SK-N-SH (cell line): ENCODE results near the gene PLEKHM3. TPM values are rescaled to one million over a fixed set of nuclear protein-coding genes. Genes with fewer than 3 reads are reported as not detected.

Source experiments
- CTCF ChIA-PET: fragments of 300-600, 350-600 bp; formaldehyde crosslinking; extraction: SDS; loops from one replicate; lab custom pipeline; 2021; lab: Yijun Ruan, JAX
- POLR2A ChIA-PET: fragments of 350-600 bp; sonication (Branson Sonifier 250); formaldehyde crosslinking; extraction: SDS; loops from one replicate; lab custom pipeline; 2020; ENCODE audit warnings: antibody characterized with exemption, inconsistent platforms; lab: Yijun Ruan, JAX
- DNase-seq: peaks from one replicate; pipeline ENCODE4 v3.0.0; 2012
- H2AFZ ChIP-seq: fragments of 200-600 bp; sonication (generic); 2 replicates; pipeline ENCODE4 v1.8.1; 2016; ENCODE audit warnings: antibody characterized with exemption, mild to moderate bottlenecking, low read depth
- H3F3A ChIP-seq: fragments of 200-600 bp; sonication (generic); replicated peaks from 2 replicates; pipeline ENCODE3; 2016; ENCODE audit warnings: antibody characterized with exemption, mild to moderate bottlenecking; ENCODE audit not compliant: insufficient read depth
- H3K27ac ChIP-seq, 2 experiments: fragments of 200-500 bp in 1 of 2; fragments of 200-600 bp in 1 of 2; sonication (Bioruptor generic) in 1 of 2; sonication (generic), shearing (Covaris generic) in 1 of 2; 2 replicates each; pipeline versions ENCODE4 v1.5.1 to v1.6.1; 2014 to 2016; ENCODE audit warnings: low read depth in 2 of 2, inconsistent platforms in 1 of 2, low read length in 1 of 2, mild to moderate bottlenecking in 1 of 2, mixed read lengths in 1 of 2
- H3K27me3 ChIP-seq: fragments of 200-600 bp; sonication (generic), shearing (Covaris generic); 2 replicates; pipeline ENCODE4 v1.6.1; 2016; ENCODE audit warnings: mixed run types; ENCODE audit not compliant: insufficient read depth
- H3K36me3 ChIP-seq, 2 experiments: fragments of 200-500 bp in 1 of 2; fragments of 200-600 bp in 1 of 2; sonication (Bioruptor generic) in 1 of 2; sonication (generic) in 1 of 2; replicated peaks in 1 of 2; 2 replicates each; pipeline versions ENCODE3 to v1.5.1; 2014 to 2016; ENCODE audit warnings: low read length in 1 of 2, mild to moderate bottlenecking in 1 of 2; ENCODE audit not compliant: insufficient read depth in 2 of 2, control insufficient read depth in 1 of 2
- H3K4me1 ChIP-seq, 2 experiments: fragments of 200-500 bp in 1 of 2; fragments of 200-600 bp in 1 of 2; sonication (Bioruptor generic) in 1 of 2; sonication (generic), shearing (Covaris generic) in 1 of 2; 2 replicates each; pipeline versions ENCODE4 v1.5.1 to v1.6.1; 2014 to 2016; ENCODE audit warnings: low read depth in 1 of 2, low read length in 1 of 2, mixed run types in 1 of 2; ENCODE audit not compliant: insufficient read depth in 2 of 2, control insufficient read depth in 1 of 2
- H3K4me2 ChIP-seq: fragments of 200-600 bp; sonication (generic), shearing (Covaris generic); 2 replicates; pipeline ENCODE4 v1.6.1; 2017; ENCODE audit warnings: mixed run types
- H3K4me3 ChIP-seq, 2 experiments: fragments of 200-500 bp in 1 of 2; fragments of 200-600 bp in 1 of 2; sonication (Bioruptor generic) in 1 of 2; sonication (generic), shearing (Covaris generic) in 1 of 2; 2 replicates each; pipeline versions ENCODE4 v1.5.1 to v1.8.1; 2014 to 2016; ENCODE audit warnings: low read depth in 2 of 2, inconsistent platforms in 1 of 2, low read length in 1 of 2, mild to moderate bottlenecking in 1 of 2, mixed read lengths in 1 of 2, moderate library complexity in 1 of 2
- H3K79me2 ChIP-seq: fragments of 200-600 bp; sonication (generic); 2 replicates; pipeline ENCODE4 v1.8.1; 2017; ENCODE audit warnings: mild to moderate bottlenecking; ENCODE audit not compliant: insufficient read depth
- H3K9ac ChIP-seq: fragments of 200-600 bp; sonication (generic); 2 replicates; pipeline ENCODE4 v1.6.1; 2017; ENCODE audit warnings: mixed run types
- H3K9me2 ChIP-seq: fragments of 200-600 bp; sonication (generic); 2 replicates; pipeline ENCODE4 v1.6.1; 2017; ENCODE audit warnings: mixed run types
- H3K9me3 ChIP-seq: fragments of 200-600 bp; sonication (generic); 2 replicates; pipeline ENCODE4 v1.6.1; 2017; ENCODE audit warnings: mixed run types, mild to moderate bottlenecking, moderate library complexity
- H4K20me1 ChIP-seq: fragments of 200-600 bp; sonication (generic); 2 replicates; pipeline ENCODE4 v1.6.1; 2017; ENCODE audit warnings: mild to moderate bottlenecking, mixed run types; ENCODE audit not compliant: insufficient read depth
- ELF1 ChIP-seq: IDR thresholded peaks from 2 replicates; pipeline ENCODE4 v1.4.0; 2012
- FOXM1 ChIP-seq: IDR thresholded peaks from 2 replicates; pipeline ENCODE4 v1.4.0; 2012; ENCODE audit warnings: low read depth, mild to moderate bottlenecking
- GABPA ChIP-seq: IDR thresholded peaks from 2 replicates; pipeline ENCODE4 v1.4.0; 2012; ENCODE audit warnings: low read depth, mild to moderate bottlenecking
- RCOR1 ChIP-seq: fragments of 150-350 bp; IDR thresholded peaks from 2 replicates; pipeline ENCODE4 v1.6.1; 2017; ENCODE audit warnings: antibody characterized with exemption, low read length
- RFX5 ChIP-seq: IDR thresholded peaks from 2 replicates; pipeline ENCODE4 v1.6.1; 2012; ENCODE audit warnings: mild to moderate bottlenecking, improper control_type of control experiment, low read length
- RXRA ChIP-seq: IDR thresholded peaks from 2 replicates; pipeline ENCODE4 v1.4.0; 2012; ENCODE audit warnings: low read depth, mild to moderate bottlenecking, borderline replicate concordance
- SMC3 ChIP-seq: IDR thresholded peaks from 2 replicates; pipeline ENCODE4 v1.6.1; 2012; ENCODE audit warnings: low read depth, low read length, improper control_type of control experiment
- TAF1 ChIP-seq: IDR thresholded peaks from 2 replicates; pipeline ENCODE4 v1.6.1; 2012; ENCODE audit warnings: low read depth, mild to moderate bottlenecking, low read length, moderate library complexity, borderline replicate concordance
- TCF12 ChIP-seq: IDR thresholded peaks from 2 replicates; pipeline ENCODE4 v1.4.0; 2012
- TEAD4 ChIP-seq: IDR thresholded peaks from 2 replicates; pipeline ENCODE4 v1.4.0; 2012; ENCODE audit warnings: mild to moderate bottlenecking, borderline replicate concordance; ENCODE audit not compliant: insufficient read depth
- WGBS: methylation state at CpG from one replicate; pipeline ENCODE4 v1.1.6; 2017; ENCODE audit warnings: low lambda C conversion rate; 5-methylcytosine and 5-hydroxymethylcytosine counted together
- polyA plus RNA-seq, 3 experiments: library from polyadenylated mRNA; depleted of rRNA; stranded (reverse); fragments of >200 nt; gene quantifications; 2 replicates each; pipeline ENCODE4 v1.2.3, GENCODE V29; 2012
- TF ChIP-seq, protein P1 (sequence below): IDR thresholded peaks from 2 replicates; pipeline ENCODE4 v1.6.1; 2012; ENCODE audit warnings: mild to moderate bottlenecking, low read depth, low read length, moderate library complexity
- TF ChIP-seq, protein P2 (sequence below): fragments of 150-350 bp; IDR thresholded peaks from 2 replicates; pipeline ENCODE4 v1.6.1; 2016; ENCODE audit warnings: mild to moderate bottlenecking, low read depth, low read length
- TF ChIP-seq, protein P3 (sequence below): IDR thresholded peaks from 2 replicates; pipeline ENCODE4 v1.4.0; 2012; ENCODE audit warnings: low read depth

Gene PLEKHM3
- polyA plus RNA-seq, 1 of the 3 experiments (the other 2 are of a cell fraction) = 1.9 TPM

DNA sequence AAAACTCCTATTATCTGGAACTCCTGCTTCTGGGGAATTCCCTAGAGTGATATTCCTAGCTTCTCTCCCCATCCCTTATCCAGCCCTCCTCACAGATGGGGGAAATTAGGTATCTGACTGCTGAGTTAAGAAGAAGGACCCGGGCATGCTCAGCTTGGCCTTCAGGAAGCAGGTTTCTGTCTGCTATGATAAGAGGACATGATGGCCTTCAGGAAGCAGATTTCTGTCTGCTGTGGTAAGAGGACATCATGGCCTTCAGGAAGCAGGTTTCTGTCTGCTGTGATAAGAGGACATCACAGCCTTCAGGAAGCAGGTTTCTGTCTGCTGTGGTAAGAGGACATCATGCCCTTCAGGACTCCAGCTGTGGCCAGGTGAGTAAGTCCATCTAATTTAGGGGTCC is 65.2 kb downstream of the PLEKHM3 start (continued):
- TF ChIP-seq, protein P1, sequence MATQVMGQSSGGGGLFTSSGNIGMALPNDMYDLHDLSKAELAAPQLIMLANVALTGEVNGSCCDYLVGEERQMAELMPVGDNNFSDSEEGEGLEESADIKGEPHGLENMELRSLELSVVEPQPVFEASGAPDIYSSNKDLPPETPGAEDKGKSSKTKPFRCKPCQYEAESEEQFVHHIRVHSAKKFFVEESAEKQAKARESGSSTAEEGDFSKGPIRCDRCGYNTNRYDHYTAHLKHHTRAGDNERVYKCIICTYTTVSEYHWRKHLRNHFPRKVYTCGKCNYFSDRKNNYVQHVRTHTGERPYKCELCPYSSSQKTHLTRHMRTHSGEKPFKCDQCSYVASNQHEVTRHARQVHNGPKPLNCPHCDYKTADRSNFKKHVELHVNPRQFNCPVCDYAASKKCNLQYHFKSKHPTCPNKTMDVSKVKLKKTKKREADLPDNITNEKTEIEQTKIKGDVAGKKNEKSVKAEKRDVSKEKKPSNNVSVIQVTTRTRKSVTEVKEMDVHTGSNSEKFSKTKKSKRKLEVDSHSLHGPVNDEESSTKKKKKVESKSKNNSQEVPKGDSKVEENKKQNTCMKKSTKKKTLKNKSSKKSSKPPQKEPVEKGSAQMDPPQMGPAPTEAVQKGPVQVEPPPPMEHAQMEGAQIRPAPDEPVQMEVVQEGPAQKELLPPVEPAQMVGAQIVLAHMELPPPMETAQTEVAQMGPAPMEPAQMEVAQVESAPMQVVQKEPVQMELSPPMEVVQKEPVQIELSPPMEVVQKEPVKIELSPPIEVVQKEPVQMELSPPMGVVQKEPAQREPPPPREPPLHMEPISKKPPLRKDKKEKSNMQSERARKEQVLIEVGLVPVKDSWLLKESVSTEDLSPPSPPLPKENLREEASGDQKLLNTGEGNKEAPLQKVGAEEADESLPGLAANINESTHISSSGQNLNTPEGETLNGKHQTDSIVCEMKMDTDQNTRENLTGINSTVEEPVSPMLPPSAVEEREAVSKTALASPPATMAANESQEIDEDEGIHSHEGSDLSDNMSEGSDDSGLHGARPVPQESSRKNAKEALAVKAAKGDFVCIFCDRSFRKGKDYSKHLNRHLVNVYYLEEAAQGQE = no peak
- TF ChIP-seq FOXM1 (no peak), TEAD4 (no peak)

DNA sequence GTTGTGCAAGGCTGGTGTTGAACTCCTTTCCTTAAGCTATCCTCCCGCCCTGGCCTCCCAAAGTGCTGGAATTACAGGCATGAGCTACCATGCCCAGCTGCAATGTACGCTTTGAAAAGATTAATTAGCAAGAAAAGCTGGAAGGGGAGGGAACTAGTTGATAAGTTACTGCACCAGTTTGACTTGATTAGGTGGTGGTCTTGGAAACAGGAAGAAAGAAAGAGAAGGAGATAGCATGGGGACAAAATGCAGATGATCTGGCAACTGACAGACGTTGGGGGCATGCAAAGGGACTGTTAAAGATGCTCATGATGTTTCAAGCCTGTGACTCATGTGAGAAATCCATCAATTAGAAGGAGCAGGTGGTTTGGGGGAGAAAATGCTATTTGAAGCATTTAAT is 68.6 kb downstream of the PLEKHM3 start:
- Histone ChIP-seq H3F3A (no peaks in the 10 kb centered on the region), H2AFZ (no peak overlapping the region), H3K27me3 (no peaks in the 10 kb centered on the region)
- TF ChIP-seq RFX5 (no peak), TCF12 (no peak), ELF1 (no peak), TAF1 (no peak), GABPA (no peak), RCOR1 (no peak), RXRA (no peak), SMC3 (no peak)
- TF ChIP-seq, protein P2, sequence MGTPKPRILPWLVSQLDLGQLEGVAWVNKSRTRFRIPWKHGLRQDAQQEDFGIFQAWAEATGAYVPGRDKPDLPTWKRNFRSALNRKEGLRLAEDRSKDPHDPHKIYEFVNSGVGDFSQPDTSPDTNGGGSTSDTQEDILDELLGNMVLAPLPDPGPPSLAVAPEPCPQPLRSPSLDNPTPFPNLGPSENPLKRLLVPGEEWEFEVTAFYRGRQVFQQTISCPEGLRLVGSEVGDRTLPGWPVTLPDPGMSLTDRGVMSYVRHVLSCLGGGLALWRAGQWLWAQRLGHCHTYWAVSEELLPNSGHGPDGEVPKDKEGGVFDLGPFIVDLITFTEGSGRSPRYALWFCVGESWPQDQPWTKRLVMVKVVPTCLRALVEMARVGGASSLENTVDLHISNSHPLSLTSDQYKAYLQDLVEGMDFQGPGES = no peak
- TF ChIP-seq, protein P3, sequence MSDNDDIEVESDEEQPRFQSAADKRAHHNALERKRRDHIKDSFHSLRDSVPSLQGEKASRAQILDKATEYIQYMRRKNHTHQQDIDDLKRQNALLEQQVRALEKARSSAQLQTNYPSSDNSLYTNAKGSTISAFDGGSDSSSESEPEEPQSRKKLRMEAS = no peak
- TF ChIP-seq, all 33 proteins: peak for 0
- Histone ChIP-seq H3K9me3 (no peaks in the 10 kb centered on the region), H3K4me2 (no peak overlapping the region), H3K27ac (no peak overlapping the region), H3K79me2 (no peaks in the 10 kb centered on the region), H3K9ac (no peak overlapping the region), H3K36me3 (no peaks in the 10 kb centered on the region), H3K4me3 (no peak overlapping the region), H3K9me2 (no peaks in the 10 kb centered on the region), H3K4me1 (peaks cover 0 to 3% of the 10 kb centered on the region in 2 experiments; a peak in 1 of 4 replicates), H4K20me1 (no peaks in the 10 kb centered on the region)
- DNase-seq = no peak
- CTCF ChIA-PET = interaction anchor here (0.9 to 3.3 kb wide), 3 partner anchors 17 to 211 kb away, joined by 3 to 14 read pairs (median 8); no protein-coding TSS in a partner anchor
- 73% methylated on average over 3 of the region's 3 CpGs for WGBS
- POLR2A ChIA-PET = no interaction called here
